Astrocyte (in vitro differentiated cells and primary cell): ENCODE measurements around the gene PDZD7. TPM values are rescaled to one million over a fixed set of nuclear protein-coding genes. Genes with fewer than 3 reads are reported as not detected.

Experiments used
- DNase-seq: peaks from one replicate; pipeline ENCODE4 v3.0.0-alpha.2; 2010; ENCODE audit warnings: low read depth
- FAIRE-seq: peaks from 2 replicates; lab custom pipeline; 2011; peaks lifted over from hg19 to GRCh38; lab: Jason Lieb, UNC
- H2AFZ ChIP-seq: 2 replicates; pipeline ENCODE4 v1.6.0; 2012; ENCODE audit warnings: low read depth, low read length, inconsistent platforms
- H3K27ac ChIP-seq: 2 replicates; pipeline ENCODE4 v1.5.1; 2011; ENCODE audit warnings: low read depth, low read length, inconsistent platforms
- H3K27me3 ChIP-seq: 2 replicates; pipeline ENCODE4 v1.6.0; 2011; ENCODE audit warnings: low read length, inconsistent platforms; ENCODE audit not compliant: insufficient read depth
- H3K36me3 ChIP-seq: 2 replicates; pipeline ENCODE4 v1.5.1; 2011; ENCODE audit warnings: low read length, inconsistent platforms; ENCODE audit not compliant: insufficient read depth
- H3K4me1 ChIP-seq: 2 replicates; pipeline ENCODE4 v1.5.1; 2011; ENCODE audit warnings: low read length, inconsistent platforms; ENCODE audit not compliant: insufficient read depth
- H3K4me2 ChIP-seq: 2 replicates; pipeline ENCODE4 v1.6.0; 2012; ENCODE audit warnings: low read length, inconsistent platforms
- H3K4me3 ChIP-seq: 2 replicates; pipeline ENCODE4 v1.5.1; 2011; ENCODE audit warnings: low read depth, mild to moderate bottlenecking, low read length, inconsistent platforms; ENCODE audit not compliant: insufficient read depth
- H3K79me2 ChIP-seq: 2 replicates; pipeline ENCODE4 v1.6.0; 2012; ENCODE audit warnings: mild to moderate bottlenecking, low read length, inconsistent platforms; ENCODE audit not compliant: insufficient read depth
- H3K9ac ChIP-seq: 2 replicates; pipeline ENCODE4 v1.6.0; 2012; ENCODE audit warnings: mild to moderate bottlenecking, low read length, inconsistent platforms
- H3K9me3 ChIP-seq: 2 replicates; pipeline ENCODE4 v1.5.1; 2012; ENCODE audit warnings: low read depth, mild to moderate bottlenecking, low read length, inconsistent platforms; ENCODE audit not compliant: insufficient read depth
- H4K20me1 ChIP-seq: 2 replicates; pipeline ENCODE4 v1.6.0; 2012; ENCODE audit warnings: low read length, inconsistent platforms; ENCODE audit not compliant: insufficient read depth
- H3K27ac Mint-ChIP-seq: one replicate; pipeline ENCODE4 v1.8.0; 2021; ENCODE audit warnings: mild to moderate bottlenecking, mixed read lengths; ENCODE audit not compliant: unreplicated experiment
- H3K27me3 Mint-ChIP-seq: one replicate; pipeline ENCODE4 v1.8.0; 2021; ENCODE audit warnings: low read depth, mixed read lengths; ENCODE audit not compliant: unreplicated experiment
- H3K36me3 Mint-ChIP-seq: one replicate; pipeline ENCODE4 v1.8.0; 2021; ENCODE audit warnings: low read depth, mixed read lengths; ENCODE audit not compliant: unreplicated experiment
- H3K4me1 Mint-ChIP-seq: one replicate; pipeline ENCODE4 v1.8.0; 2021; ENCODE audit warnings: low read depth, mixed read lengths; ENCODE audit not compliant: unreplicated experiment
- H3K4me3 Mint-ChIP-seq: one replicate; pipeline ENCODE4 v1.8.0; 2021; ENCODE audit warnings: mild to moderate bottlenecking, moderate library complexity, mixed read lengths; ENCODE audit not compliant: unreplicated experiment
- H3K9me3 Mint-ChIP-seq: one replicate; pipeline ENCODE4 v1.8.0; 2021; ENCODE audit warnings: mild to moderate bottlenecking, mixed read lengths; ENCODE audit not compliant: unreplicated experiment
- CTCF ChIP-seq: IDR thresholded peaks from 2 replicates; pipeline ENCODE4 v1.5.1; 2011; ENCODE audit warnings: low read depth, mild to moderate bottlenecking, inconsistent platforms, low read length, moderate library complexity; ENCODE audit not compliant: insufficient read depth
- EZH2 ChIP-seq: IDR thresholded peaks from 2 replicates; pipeline ENCODE4 v1.6.1; 2012; ENCODE audit warnings: mild to moderate bottlenecking, low read length, inconsistent platforms; ENCODE audit not compliant: insufficient read depth
- total RNA-seq: library from RNA; stranded (reverse); gene quantifications from 2 replicates; pipeline ENCODE4 v1.2.1, GENCODE V29; 2021

Gene PDZD7
- total RNA-seq, 1 donor from 2014 or later = 4.5 TPM

GRCh38 chr10:100987685-100988049, 43.3 kb downstream of the PDZD7 start:
- H3K36me3 ChIP-seq = peaks cover 27% of the 10 kb centered on the region
- H3K4me1 Mint-ChIP-seq = peaks cover 10% of the 10 kb centered on the region
- peak overlapping the region; percentile 100 for H2AFZ ChIP-seq
- peak overlapping the region; percentile 78 for H3K27ac Mint-ChIP-seq
- H3K9me3 Mint-ChIP-seq = peaks cover 3% of the 10 kb centered on the region
- peak overlapping the region; percentile 86 for H3K9ac ChIP-seq
- no peak for TF ChIP-seq EZH2
- no peak for TF ChIP-seq CTCF
- H3K4me3 ChIP-seq = peak overlapping the region; percentile 92
- peaks cover 19% of the 10 kb centered on the region for H3K4me1 ChIP-seq
- no peaks in the 10 kb centered on the region for H3K9me3 ChIP-seq
- no peaks in the 10 kb centered on the region for H3K27me3 ChIP-seq
- peaks cover 32% of the 10 kb centered on the region for H4K20me1 ChIP-seq
- H3K4me3 Mint-ChIP-seq = peak overlapping the region; percentile 95
- H3K36me3 Mint-ChIP-seq = peaks cover 18% of the 10 kb centered on the region
- H3K79me2 ChIP-seq = peaks cover 53% of the 10 kb centered on the region
- DNase-seq (no peak), FAIRE-seq (no peak)
- peak overlapping the region; percentile 99 for H3K4me2 ChIP-seq
- no peaks in the 10 kb centered on the region for H3K27me3 Mint-ChIP-seq
- H3K27ac ChIP-seq = peak overlapping the region; percentile 63

- H3K9me3 ChIP-seq = no peaks in the 10 kb centered on the region
- H3K9ac ChIP-seq = peak within 1 kb of the TSS; percentile 86
- no peaks in the 10 kb centered on the region for H3K27me3 ChIP-seq
- Mint-ChIP-seq H3K27me3 (no peaks in the 10 kb centered on the region), H3K27ac (peak within 1 kb of the TSS; percentile 78), H3K36me3 (peaks cover 17% of the 10 kb centered on the region), H3K9me3 (peaks cover 3% of the 10 kb centered on the region), H3K4me3 (peak within 1 kb of the TSS; percentile 95), H3K4me1 (peaks cover 10% of the 10 kb centered on the region)
- peak within 1 kb of the TSS; percentile 100 for H2AFZ ChIP-seq
- peaks cover 28% of the 10 kb centered on the region for H3K36me3 ChIP-seq
- peaks cover 32% of the 10 kb centered on the region for H4K20me1 ChIP-seq
- FAIRE-seq (no peak), DNase-seq (peak; percentile 47)
- H3K4me2 ChIP-seq = peak within 1 kb of the TSS; percentile 99
- H3K4me1 ChIP-seq = peaks cover 19% of the 10 kb centered on the region
- TF ChIP-seq CTCF (no peak), EZH2 (no peak)
- H3K79me2 ChIP-seq = peaks cover 53% of the 10 kb centered on the region
- peak within 1 kb of the TSS; percentile 63 for H3K27ac ChIP-seq
- H3K4me3 ChIP-seq = peak within 1 kb of the TSS; percentile 92
Observed at GRCh38 chr10:100986952-100987684, 43.8 kb downstream of the PDZD7 start, which contains the start of the genes MRPL43 and TWNK. Gene MRPL43, minus strand, starts transcription at chr10:100987497. Its CDS starts 54 bp downstream, at chr10:100987443. Gene TWNK, plus strand, starts transcription at chr10:100987543. Its CDS starts 668 bp downstream, at chr10:100988211.

DNA sequence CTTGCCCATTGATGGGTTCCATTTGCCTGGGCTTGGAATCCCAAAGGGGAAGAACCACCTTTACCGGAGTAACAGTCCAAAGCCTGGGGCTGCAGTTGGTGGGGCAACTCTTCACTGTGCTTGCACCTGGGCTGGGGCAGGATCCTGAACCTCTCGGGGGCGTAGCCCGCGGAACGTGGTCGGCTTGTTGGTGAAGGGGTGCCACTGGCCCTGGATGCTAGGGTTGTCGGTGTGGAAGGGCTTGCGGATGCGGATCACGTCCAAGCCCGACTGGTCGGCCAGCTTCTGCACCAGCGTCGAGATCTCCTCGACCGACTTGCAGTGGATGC, 44.3 kb downstream of the PDZD7 start:
- DNase-seq = no peak
- Histone ChIP-seq H3K9me3 (no peaks in the 10 kb centered on the region), H3K27ac (peak overlapping the region; percentile 63), H3K36me3 (peaks cover 28% of the 10 kb centered on the region), H3K4me1 (peaks cover 19% of the 10 kb centered on the region), H2AFZ (peak overlapping the region; percentile 100), H3K4me3 (peak overlapping the region; percentile 92), H3K79me2 (peaks cover 53% of the 10 kb centered on the region), H3K9ac (peak overlapping the region; percentile 86), H4K20me1 (peaks cover 32% of the 10 kb centered on the region), H3K4me2 (peak overlapping the region; percentile 99), H3K27me3 (no peaks in the 10 kb centered on the region)
- Mint-ChIP-seq H3K27ac (no peak overlapping the region), H3K4me1 (peaks cover 10% of the 10 kb centered on the region), H3K36me3 (peaks cover 17% of the 10 kb centered on the region), H3K27me3 (no peaks in the 10 kb centered on the region), H3K9me3 (peaks cover 3% of the 10 kb centered on the region), H3K4me3 (peak overlapping the region; percentile 95)
- TF ChIP-seq EZH2 (no peak), CTCF (no peak)
- FAIRE-seq = no peak
